A673 (cell line): ENCODE measurements around the gene HCLS1. TPM values are rescaled to one million over a fixed set of nuclear protein-coding genes. Genes with fewer than 3 reads are reported as not detected.
"Not testable (repeated sequence)": the region's sequence is repeated elsewhere in the genome, so short reads cannot be mapped to it uniquely, and the experiment has no call there.

Experiments
- BruUV-seq: library from RNA; stranded (reverse); fragments of 400-500 nt; replicated peaks from 2 replicates; lab custom pipeline; 2021; lab: Mats Ljungman, UMichigan
- CTCF ChIA-PET: fragments of 300-600 bp; sonication (Branson Sonifier 250); formaldehyde crosslinking; loops from one replicate; lab custom pipeline; 2022; ENCODE audit warnings: antibody characterized with exemption; lab: Charles Lee
- POLR2A ChIA-PET: fragments of 300-600 bp; sonication (Branson Sonifier 250); formaldehyde crosslinking; loops from one replicate; lab custom pipeline; 2022; ENCODE audit warnings: antibody characterized with exemption; ENCODE audit not compliant: low non-redundant PET; lab: Charles Lee
- DNase-seq: peaks from one replicate; pipeline ENCODE4 v3.0.0-alpha.2; 2015; ENCODE audit warnings: low spot score
- H3K27ac ChIP-seq: fragments of 200-600 bp; sonication (generic); 2 replicates; pipeline ENCODE4 v1.5.1; 2016; ENCODE audit warnings: mixed run types, low read depth, mild to moderate bottlenecking, mixed read lengths, antibody characterized with exemption, low read length; ENCODE audit not compliant: poor library complexity, severe bottlenecking
- H3K27me3 ChIP-seq: fragments of 200-600 bp; sonication (generic); replicated peaks from 2 replicates; pipeline ENCODE4 v1.6.1; 2017; ENCODE audit warnings: mixed run types, low read depth, mild to moderate bottlenecking, mixed read lengths, antibody characterized with exemption, low read length; ENCODE audit not compliant: insufficient read depth, poor library complexity
- H3K36me3 ChIP-seq: fragments of 200-600 bp; sonication (generic); 2 replicates; pipeline ENCODE4 v1.6.1; 2016; ENCODE audit warnings: mixed run types, mild to moderate bottlenecking, mixed read lengths, antibody characterized with exemption, low read length; ENCODE audit not compliant: insufficient read depth, poor library complexity, severe bottlenecking
- H3K4me1 ChIP-seq: fragments of 200-600 bp; sonication (generic); 2 replicates; pipeline ENCODE4 v1.6.1; 2017; ENCODE audit warnings: mixed run types, mild to moderate bottlenecking, mixed read lengths, antibody characterized with exemption, low read length; ENCODE audit not compliant: insufficient read depth, poor library complexity, severe bottlenecking
- H3K4me3 ChIP-seq: fragments of 200-600 bp; sonication (generic); 2 replicates; pipeline ENCODE4 v1.5.1; 2016; ENCODE audit warnings: low read depth, mixed run types, mild to moderate bottlenecking, mixed read lengths, low read length; ENCODE audit not compliant: poor library complexity, severe bottlenecking
- H3K9me3 ChIP-seq: fragments of 200-600 bp; sonication (generic); 2 replicates; pipeline ENCODE4 v1.6.1; 2016; ENCODE audit warnings: mixed run types, low read depth, mild to moderate bottlenecking, mixed read lengths, antibody characterized with exemption, low read length; ENCODE audit not compliant: poor library complexity, severe bottlenecking
- CTCF ChIP-seq: fragments of 300-800, 200-600 bp; sonication (generic); conservative IDR thresholded peaks from 2 replicates; pipeline ENCODE4 v1.5.1; 2017; ENCODE audit warnings: low read depth, mild to moderate bottlenecking, antibody characterized with exemption, low read length, moderate library complexity, mixed read lengths
- EZH2 ChIP-seq: fragments of 200-600 bp; sonication (generic); IDR thresholded peaks from 2 replicates; pipeline ENCODE4 v1.6.1; 2017; ENCODE audit warnings: borderline replicate concordance, low read depth, mild to moderate bottlenecking, mixed read lengths, antibody characterized with exemption, low read length; ENCODE audit not compliant: poor library complexity, severe bottlenecking
- intact Hi-C: fragments of 100-400 bp; cut with micrococcal nuclease; formaldehyde crosslinking; loops from one replicate; pipeline ENCODE4 v1.10.0; 2022; ENCODE audit not compliant: unreplicated experiment
- total RNA-seq: library from RNA; stranded (reverse); gene quantifications from 2 replicates; pipeline ENCODE4 v1.2.3, GENCODE V29; 2021

HCLS1 gene
- total RNA-seq, 1 experiment from 2014 or later, result 96.9 TPM

GRCh38 chr3:121690777-121691405 lies 30.2 kb upstream of the HCLS1 start:
- no peaks in the 10 kb centered on the region for H3K36me3 ChIP-seq
- BruUV-seq, result no TSS peak

GRCh38 chr3:121688747-121689146 lies 28.0 kb upstream of the HCLS1 start:
- POLR2A ChIA-PET, H3K9me3 ChIP-seq, intact Hi-C loops, H3K4me1 ChIP-seq, H3K36me3 ChIP-seq, H3K27me3 ChIP-seq, BruUV-seq, H3K4me3 ChIP-seq, H3K27ac ChIP-seq, DNase-seq, CTCF ChIA-PET: not testable (repeated sequence)

More at GRCh38 chr3:121690777-121691405, 30.2 kb upstream of the HCLS1 start:
- POLR2A ChIA-PET, result no interaction called here
- Histone ChIP-seq H3K27ac (no peak overlapping the region), H3K4me1 (no peaks in the 10 kb centered on the region), H3K27me3 (no peaks in the 10 kb centered on the region), H3K4me3 (no peak overlapping the region), H3K9me3 (no peaks in the 10 kb centered on the region)
- no peak for DNase-seq
- CTCF ChIA-PET, result no interaction called here
- intact Hi-C loops, result no loop called here
- TF ChIP-seq EZH2 (no peak), CTCF (no peak)

GRCh38 chr3:121681792-121682191 lies 21.1 kb upstream of the HCLS1 start:
- DNase-seq, result no peak
- peaks cover 10% of the 10 kb centered on the region for H3K36me3 ChIP-seq
- TF ChIP-seq EZH2, result no peak
- TF ChIP-seq CTCF, result no peak
- intact Hi-C loops, result no loop called here
- peaks cover 7% of the 10 kb centered on the region for H3K9me3 ChIP-seq
- H3K4me3 ChIP-seq, result no peak overlapping the region
- no peak overlapping the region for H3K27ac ChIP-seq
- no peaks in the 10 kb centered on the region for H3K27me3 ChIP-seq
- no TSS peak for BruUV-seq
- H3K4me1 ChIP-seq, result no peaks in the 10 kb centered on the region
- ChIA-PET CTCF (no interaction called here), POLR2A (no interaction called here)

- H3K36me3 ChIP-seq, result peaks cover 21% of the 10 kb centered on the region
- BruUV-seq, result no TSS peak
- CTCF ChIA-PET, result no interaction called here
Measured at GRCh38 chr3:121677141-121677540, 16.4 kb upstream of the HCLS1 start.

More at GRCh38 chr3:121677141-121677540, 16.4 kb upstream of the HCLS1 start:
- TF ChIP-seq EZH2 (no peak), CTCF (no peak)
- H3K4me1 ChIP-seq, result no peaks in the 10 kb centered on the region
- no peak for DNase-seq
- H3K4me3 ChIP-seq, result no peak overlapping the region
- POLR2A ChIA-PET, result interaction anchor here (1.1 kb wide), 1 partner anchor 16 kb away, joined by 3 read pairs; the partner anchor contains the start of gene HCLS1
- no peaks in the 10 kb centered on the region for H3K9me3 ChIP-seq
- no peaks in the 10 kb centered on the region for H3K27me3 ChIP-seq
- H3K27ac ChIP-seq, result no peak overlapping the region
- intact Hi-C loops, result no loop called here
